ENCODE data around the gene AP3S2. TPM values are rescaled to one million over a fixed set of nuclear protein-coding genes. Genes with fewer than 3 reads are reported as not detected.

AP3S2 gene
- total RNA-seq, 6 experiments from 2014 or later: 30.9 to 37.9 (median 33.4) TPM

GRCh38 chr15:89916660-89917059 lies 22.9 kb upstream of the AP3S2 start:
- DNase-seq: no peak
- no peak overlapping the region for H3K27ac Mint-ChIP-seq

GRCh38 chr15:89912674-89913396 lies 19.0 kb upstream of the AP3S2 start, which contains the start of gene ARPIN:
Gene ARPIN, minus strand, starts transcription at chr15:89912952. Its CDS starts 117 bp downstream, at chr15:89912835.
- Mint-ChIP-seq H3K36me3 (ENCODE audit: low read depth) (no peaks in the 10 kb centered on the region), H3K4me3 (peak within 1 kb of the TSS; percentile 92), H3K27ac (peak within 1 kb of the TSS; percentile 69), H3K4me1 (ENCODE audit: low read depth) (peaks cover 33% of the 10 kb centered on the region), H3K9me3 (no peaks in the 10 kb centered on the region), H3K27me3 (ENCODE audit: insufficient read depth) (peaks cover 3% of the 10 kb centered on the region; the same call in 1 of the 2 replicates)
- no peak for TF ChIP-seq CTCF (IDR thresholded peaks at IDR 0.05)
- DNase-seq: peak; percentile 12

More at GRCh38 chr15:89916660-89917059, 22.9 kb upstream of the AP3S2 start:
- no peak for TF ChIP-seq CTCF (IDR thresholded peaks at IDR 0.05)
- Mint-ChIP-seq H3K9me3 (no peaks in the 10 kb centered on the region), H3K4me3 (no peak overlapping the region), H3K36me3 (ENCODE audit: low read depth) (no peaks in the 10 kb centered on the region), H3K4me1 (ENCODE audit: low read depth) (peaks cover 26% of the 10 kb centered on the region), H3K27me3 (ENCODE audit: insufficient read depth) (peaks cover 3% of the 10 kb centered on the region)

- no peak for DNase-seq
- peaks cover 3% of the 10 kb centered on the region; the same call in 1 of the 2 replicates for H3K27me3 Mint-ChIP-seq (ENCODE audit: insufficient read depth)
- peak overlapping the region; percentile 92 for H3K4me3 Mint-ChIP-seq
- H3K4me1 Mint-ChIP-seq (ENCODE audit: low read depth): peaks cover 33% of the 10 kb centered on the region
- peak overlapping the region; percentile 69 for H3K27ac Mint-ChIP-seq
- H3K36me3 Mint-ChIP-seq (ENCODE audit: low read depth): no peaks in the 10 kb centered on the region
- TF ChIP-seq CTCF (IDR thresholded peaks at IDR 0.05): no peak
- no peaks in the 10 kb centered on the region for H3K9me3 Mint-ChIP-seq
These were observed 18.4 kb upstream of the AP3S2 start for GRCh38 chr15:89912145-89912673.

- H3K36me3 Mint-ChIP-seq (ENCODE audit: low read depth): no peaks in the 10 kb centered on the region
- peaks cover 26% of the 10 kb centered on the region for H3K4me1 Mint-ChIP-seq (ENCODE audit: low read depth)
- peaks cover 3% of the 10 kb centered on the region; the same call in 1 of the 2 replicates for H3K27me3 Mint-ChIP-seq (ENCODE audit: insufficient read depth)
- DNase-seq: no peak
- no peak for TF ChIP-seq CTCF (IDR thresholded peaks at IDR 0.05)
- no peaks in the 10 kb centered on the region for H3K9me3 Mint-ChIP-seq
- H3K4me3 Mint-ChIP-seq: peak overlapping the region; percentile 92; the same call in 1 of the 2 replicates
- no peak overlapping the region for H3K27ac Mint-ChIP-seq
These were observed 17.3 kb upstream of the AP3S2 start for GRCh38 chr15:89910891-89911626.

- no peak overlapping the region for H3K27ac Mint-ChIP-seq
- no peak for TF ChIP-seq CTCF (IDR thresholded peaks at IDR 0.05)
- peaks cover 3% of the 10 kb centered on the region for H3K27me3 Mint-ChIP-seq (ENCODE audit: insufficient read depth)
- no peaks in the 10 kb centered on the region for H3K9me3 Mint-ChIP-seq
- no peak for DNase-seq
- peaks cover 19% of the 10 kb centered on the region for H3K4me1 Mint-ChIP-seq (ENCODE audit: low read depth)
- no peaks in the 10 kb centered on the region; the same call in 1 of the 2 replicates for H3K36me3 Mint-ChIP-seq (ENCODE audit: low read depth)
- no peak overlapping the region for H3K4me3 Mint-ChIP-seq
These were observed 15.8 kb upstream of the AP3S2 start for GRCh38 chr15:89909611-89910010.

Data from HFFc6 (cell line).